Measurements from ENCODE around the gene C14orf180. TPM values are rescaled to one million over a fixed set of nuclear protein-coding genes. Genes with fewer than 3 reads are reported as not detected.

The C14orf180 gene
- not detected for total RNA-seq

- no peaks in the 10 kb centered on the region for H3K36me3 Mint-ChIP-seq
Measured at GRCh38 chr14:104579507-104579906, at the start of gene C14orf180. Gene C14orf180, plus strand, starts transcription at chr14:104579764. Its CDS starts 6,667 bp downstream, at chr14:104586431.

GRCh38 chr14:104530646-104531045 is 48.9 kb upstream of the C14orf180 start:
- Mint-ChIP-seq H3K27me3 (peaks cover 6% of the 10 kb centered on the region), H3K4me1 (ENCODE audit: low read depth) (peaks cover 4% of the 10 kb centered on the region), H3K36me3 (no peaks in the 10 kb centered on the region), H3K27ac (no peak overlapping the region), H3K4me3 (no peak overlapping the region), H3K9me3 (peaks cover 32% of the 10 kb centered on the region)
- intact Hi-C loops (cut with micrococcal nuclease): no loop called here
- no peak for DNase-seq
- ChIA-PET CTCF (no interaction called here), POLR2A (no interaction called here)

More at GRCh38 chr14:104579507-104579906, at the start of gene C14orf180:
- intact Hi-C loops (cut with micrococcal nuclease): no loop called here
- ChIA-PET POLR2A (no interaction called here), CTCF (no interaction called here)
- Mint-ChIP-seq H3K27ac (no peak within 1 kb of the TSS), H3K27me3 (peaks cover 8% of the 10 kb centered on the region), H3K4me3 (no peak within 1 kb of the TSS), H3K4me1 (ENCODE audit: low read depth) (no peaks in the 10 kb centered on the region), H3K9me3 (no peaks in the 10 kb centered on the region)
- no peak for DNase-seq

GRCh38 chr14:104531421-104532190 is 48.0 kb upstream of the C14orf180 start:
- Mint-ChIP-seq H3K36me3 (no peaks in the 10 kb centered on the region), H3K9me3 (peaks cover 29% of the 10 kb centered on the region), H3K4me3 (no peak overlapping the region), H3K27me3 (peaks cover 6% of the 10 kb centered on the region), H3K4me1 (ENCODE audit: low read depth) (peaks cover 4% of the 10 kb centered on the region), H3K27ac (no peak overlapping the region)
- intact Hi-C loops (cut with micrococcal nuclease): no loop called here
- no peak for DNase-seq
- ChIA-PET POLR2A (no interaction called here), CTCF (no interaction called here)

GRCh38 chr14:104532191-104532555 is 47.4 kb upstream of the C14orf180 start:
- no peak overlapping the region for H3K4me3 Mint-ChIP-seq
- H3K36me3 Mint-ChIP-seq: no peaks in the 10 kb centered on the region
- DNase-seq: no peak
- peaks cover 24% of the 10 kb centered on the region for H3K9me3 Mint-ChIP-seq
- no peak overlapping the region for H3K27ac Mint-ChIP-seq
- ChIA-PET CTCF (no interaction called here), POLR2A (no interaction called here)
- peaks cover 9% of the 10 kb centered on the region for H3K27me3 Mint-ChIP-seq
- intact Hi-C loops (cut with micrococcal nuclease): no loop called here
- H3K4me1 Mint-ChIP-seq (ENCODE audit: low read depth): peaks cover 4% of the 10 kb centered on the region

GRCh38 chr14:104534036-104534435 is 45.5 kb upstream of the C14orf180 start:
- ChIA-PET POLR2A (no interaction called here), CTCF (no interaction called here)
- Mint-ChIP-seq H3K27me3 (peaks cover 10% of the 10 kb centered on the region), H3K36me3 (no peaks in the 10 kb centered on the region), H3K27ac (no peak overlapping the region), H3K4me3 (no peak overlapping the region), H3K4me1 (ENCODE audit: low read depth) (peaks cover 2% of the 10 kb centered on the region), H3K9me3 (peaks cover 10% of the 10 kb centered on the region)
- intact Hi-C loops (cut with micrococcal nuclease): no loop called here
- no peak for DNase-seq

GRCh38 chr14:104536942-104537612 is 42.5 kb upstream of the C14orf180 start:
- H3K27me3 Mint-ChIP-seq: peaks cover 9% of the 10 kb centered on the region
- intact Hi-C loops (cut with micrococcal nuclease): no loop called here
- no peaks in the 10 kb centered on the region for H3K36me3 Mint-ChIP-seq
- CTCF ChIA-PET: no interaction called here
- no peak for DNase-seq
- peaks cover 10% of the 10 kb centered on the region for H3K9me3 Mint-ChIP-seq
- H3K27ac Mint-ChIP-seq: no peak overlapping the region
- H3K4me3 Mint-ChIP-seq: no peak overlapping the region
- peaks cover 2% of the 10 kb centered on the region for H3K4me1 Mint-ChIP-seq (ENCODE audit: low read depth)
- POLR2A ChIA-PET: no interaction called here

GRCh38 chr14:104537613-104537988 is 42.0 kb upstream of the C14orf180 start:
- H3K9me3 Mint-ChIP-seq: peaks cover 10% of the 10 kb centered on the region
- CTCF ChIA-PET: no interaction called here

GRCh38 chr14:104541905-104542465 is 37.6 kb upstream of the C14orf180 start:
- Mint-ChIP-seq H3K4me1 (ENCODE audit: low read depth) (peaks cover 2% of the 10 kb centered on the region), H3K27me3 (peaks cover 11% of the 10 kb centered on the region), H3K36me3 (no peaks in the 10 kb centered on the region), H3K4me3 (no peak overlapping the region), H3K27ac (no peak overlapping the region), H3K9me3 (no peaks in the 10 kb centered on the region)
- DNase-seq: no peak
- intact Hi-C loops (cut with micrococcal nuclease): no loop called here
- POLR2A ChIA-PET: no interaction called here
- CTCF ChIA-PET: no interaction called here

More at GRCh38 chr14:104537613-104537988, 42.0 kb upstream of the C14orf180 start:
- H3K4me3 Mint-ChIP-seq: no peak overlapping the region
- POLR2A ChIA-PET: no interaction called here
- H3K27me3 Mint-ChIP-seq: peaks cover 6% of the 10 kb centered on the region
- intact Hi-C loops (cut with micrococcal nuclease): no loop called here
- peaks cover 2% of the 10 kb centered on the region for H3K4me1 Mint-ChIP-seq (ENCODE audit: low read depth)
- no peaks in the 10 kb centered on the region for H3K36me3 Mint-ChIP-seq
- H3K27ac Mint-ChIP-seq: no peak overlapping the region
- DNase-seq: no peak

- POLR2A ChIA-PET: no interaction called here
- no peaks in the 10 kb centered on the region for H3K9me3 Mint-ChIP-seq
- H3K36me3 Mint-ChIP-seq: no peaks in the 10 kb centered on the region
- no peak for DNase-seq
- no peak overlapping the region for H3K4me3 Mint-ChIP-seq
- H3K27ac Mint-ChIP-seq: no peak overlapping the region
- H3K27me3 Mint-ChIP-seq: peaks cover 12% of the 10 kb centered on the region
- no peaks in the 10 kb centered on the region for H3K4me1 Mint-ChIP-seq (ENCODE audit: low read depth)
- intact Hi-C loops (cut with micrococcal nuclease): no loop called here
- CTCF ChIA-PET: no interaction called here
Measured at GRCh38 chr14:104542871-104543830, 36.4 kb upstream of the C14orf180 start.

GRCh38 chr14:104544362-104544961 is 35.1 kb upstream of the C14orf180 start:
- Mint-ChIP-seq H3K4me3 (no peak overlapping the region), H3K27me3 (peaks cover 12% of the 10 kb centered on the region), H3K9me3 (no peaks in the 10 kb centered on the region), H3K36me3 (no peaks in the 10 kb centered on the region), H3K27ac (no peak overlapping the region), H3K4me1 (ENCODE audit: low read depth) (no peaks in the 10 kb centered on the region)
- no peak for DNase-seq
- ChIA-PET CTCF (no interaction called here), POLR2A (no interaction called here)
- intact Hi-C loops (cut with micrococcal nuclease): no loop called here

GRCh38 chr14:104545151-104545941 is 34.2 kb upstream of the C14orf180 start:
- POLR2A ChIA-PET: no interaction called here
- intact Hi-C loops (cut with micrococcal nuclease): no loop called here
- Mint-ChIP-seq H3K4me1 (ENCODE audit: low read depth) (no peaks in the 10 kb centered on the region), H3K27me3 (peaks cover 12% of the 10 kb centered on the region), H3K9me3 (no peaks in the 10 kb centered on the region), H3K27ac (no peak overlapping the region), H3K36me3 (no peaks in the 10 kb centered on the region), H3K4me3 (no peak overlapping the region)
- CTCF ChIA-PET: no interaction called here
- no peak for DNase-seq
